ENCODE measurements around the gene DOCK1. TPM values are rescaled to one million over a fixed set of nuclear protein-coding genes. Genes with fewer than 3 reads are reported as not detected.
"Not testable (repeated sequence)": the region's sequence is repeated elsewhere in the genome, so short reads cannot be mapped to it uniquely, and the experiment has no call there.

The DOCK1 gene
- total RNA-seq, 2 donors from 2014 or later, result 52.9 to 76.7 TPM

DNA sequence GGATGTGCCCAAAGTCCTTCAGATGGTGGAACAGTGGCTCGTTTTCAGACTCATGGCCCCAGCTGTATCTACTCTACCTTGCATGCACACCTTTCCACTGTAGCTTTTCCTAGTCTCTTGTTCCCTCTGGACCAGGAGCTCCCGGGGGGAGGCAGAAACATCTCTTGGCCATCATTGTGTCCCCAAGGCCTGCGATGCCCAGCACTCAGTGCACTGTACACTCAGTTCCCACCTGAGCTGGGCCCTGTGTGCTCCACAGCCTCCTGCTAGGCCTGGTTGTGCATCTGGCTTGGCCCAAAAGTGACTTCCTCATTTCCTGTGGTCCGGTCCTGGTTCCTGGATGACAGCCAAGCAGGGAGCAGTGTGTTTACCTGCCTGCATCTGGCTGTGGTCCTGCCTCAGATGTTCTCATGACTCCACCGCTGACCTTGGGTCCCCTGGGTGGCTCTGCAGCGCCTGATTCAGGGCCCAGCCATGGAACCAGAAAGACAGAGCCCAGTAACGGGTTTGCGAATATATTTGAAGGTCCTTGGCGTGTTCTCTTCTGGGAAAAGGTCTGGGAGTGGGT lies 9.9 kb upstream of the DOCK1 start:
- TF ChIP-seq, protein P1, sequence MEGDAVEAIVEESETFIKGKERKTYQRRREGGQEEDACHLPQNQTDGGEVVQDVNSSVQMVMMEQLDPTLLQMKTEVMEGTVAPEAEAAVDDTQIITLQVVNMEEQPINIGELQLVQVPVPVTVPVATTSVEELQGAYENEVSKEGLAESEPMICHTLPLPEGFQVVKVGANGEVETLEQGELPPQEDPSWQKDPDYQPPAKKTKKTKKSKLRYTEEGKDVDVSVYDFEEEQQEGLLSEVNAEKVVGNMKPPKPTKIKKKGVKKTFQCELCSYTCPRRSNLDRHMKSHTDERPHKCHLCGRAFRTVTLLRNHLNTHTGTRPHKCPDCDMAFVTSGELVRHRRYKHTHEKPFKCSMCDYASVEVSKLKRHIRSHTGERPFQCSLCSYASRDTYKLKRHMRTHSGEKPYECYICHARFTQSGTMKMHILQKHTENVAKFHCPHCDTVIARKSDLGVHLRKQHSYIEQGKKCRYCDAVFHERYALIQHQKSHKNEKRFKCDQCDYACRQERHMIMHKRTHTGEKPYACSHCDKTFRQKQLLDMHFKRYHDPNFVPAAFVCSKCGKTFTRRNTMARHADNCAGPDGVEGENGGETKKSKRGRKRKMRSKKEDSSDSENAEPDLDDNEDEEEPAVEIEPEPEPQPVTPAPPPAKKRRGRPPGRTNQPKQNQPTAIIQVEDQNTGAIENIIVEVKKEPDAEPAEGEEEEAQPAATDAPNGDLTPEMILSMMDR (IDR thresholded peaks at IDR 0.05), result no peak
- Histone ChIP-seq H3K4me3 (no peak overlapping the region), H3K9me3 (peaks cover 11% of the 10 kb centered on the region), H3K27me3 (replicated peaks; ENCODE audit: insufficient read depth) (no peaks in the 10 kb centered on the region), H3K27ac (no peak overlapping the region), H3K4me1 (ENCODE audit: control insufficient read depth in 1 of 2, low read depth in 2 of 2) (no peaks in the 10 kb centered on the region), H3K36me3 (no peaks in the 10 kb centered on the region)
- DNase-seq (ENCODE audit: low spot score), result no peak
- no peak for ATAC-seq (ENCODE audit: insufficient number of reproducible peaks, low FRiP score, low read depth)

DNA sequence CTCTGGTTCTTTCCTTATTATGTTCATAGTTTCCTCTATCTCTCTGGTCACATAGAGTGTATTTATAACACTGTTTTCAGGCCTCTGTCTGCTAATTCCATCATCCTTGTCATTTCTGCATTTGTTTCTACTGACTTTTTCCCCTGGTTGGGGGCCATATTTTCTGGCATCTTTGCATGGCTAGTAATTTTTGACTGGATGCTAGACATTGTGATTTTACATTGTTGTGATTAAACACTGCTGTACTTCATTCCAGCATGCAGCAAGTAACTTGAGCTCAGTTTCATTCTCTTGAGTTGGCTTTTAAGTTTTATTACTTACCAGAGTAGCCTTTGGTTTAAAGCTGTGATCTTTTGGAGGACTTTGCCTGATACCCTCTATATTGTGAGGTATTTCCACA lies 6.8 kb upstream of the DOCK1 start:
- Histone ChIP-seq H3K4me1 (ENCODE audit: control insufficient read depth in 1 of 2, low read depth in 2 of 2) (no peaks in the 10 kb centered on the region), H3K4me3 (no peak overlapping the region), H3K27me3 (replicated peaks; ENCODE audit: insufficient read depth) (no peaks in the 10 kb centered on the region), H3K27ac (no peak overlapping the region), H3K36me3 (no peaks in the 10 kb centered on the region), H3K9me3 (peaks cover 11% of the 10 kb centered on the region)
- TF ChIP-seq, protein P1 (IDR thresholded peaks at IDR 0.05), result no peak
- no peak for DNase-seq (ENCODE audit: low spot score)
- ATAC-seq (ENCODE audit: insufficient number of reproducible peaks, low FRiP score, low read depth), result no peak

DNA sequence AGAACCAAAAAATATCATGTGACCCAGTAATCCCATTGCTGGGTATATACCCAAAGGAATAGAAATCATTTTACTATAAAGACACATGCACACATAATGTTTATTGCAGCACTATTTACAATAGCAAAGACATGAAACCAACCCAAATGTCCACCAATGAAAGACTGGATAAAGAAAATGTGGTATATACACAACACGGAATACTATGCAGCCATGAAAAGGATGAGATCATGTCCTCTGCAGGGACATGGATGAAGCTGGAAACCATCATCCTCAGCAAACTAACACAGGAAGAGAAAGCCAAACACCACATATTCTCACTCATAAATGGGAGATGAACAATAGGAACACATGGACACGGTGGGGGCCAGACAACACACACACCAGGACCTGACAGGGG lies 5.7 kb upstream of the DOCK1 start:
- H3K9me3 ChIP-seq, result peaks cover 11% of the 10 kb centered on the region
- H3K4me3 ChIP-seq; ATAC-seq (ENCODE audit: insufficient number of reproducible peaks, low FRiP score, low read depth); H3K4me1 ChIP-seq (ENCODE audit: control insufficient read depth in 1 of 2, low read depth in 2 of 2); H3K27me3 ChIP-seq (replicated peaks; ENCODE audit: insufficient read depth); DNase-seq (ENCODE audit: low spot score); H3K27ac ChIP-seq; H3K36me3 ChIP-seq: not testable (repeated sequence)

DNA sequence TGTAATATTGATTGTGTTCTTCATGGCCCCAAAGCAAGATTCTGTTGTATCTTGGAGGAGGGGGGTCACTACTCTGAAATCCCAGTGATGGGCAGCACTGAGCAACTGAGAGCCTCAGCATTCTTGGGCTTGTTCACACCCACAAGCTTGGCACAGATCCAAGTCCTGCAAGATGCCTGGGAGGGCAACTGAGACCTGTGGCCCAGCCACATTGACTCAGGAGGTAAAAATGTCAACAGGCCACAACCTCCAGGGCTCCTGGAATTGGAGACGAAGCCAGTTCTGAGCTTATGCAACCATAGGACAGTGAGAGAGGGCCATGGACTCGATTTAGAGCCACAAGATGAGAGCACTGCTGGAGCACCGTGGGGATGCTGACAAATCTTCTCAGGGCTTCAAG lies 3.1 kb upstream of the DOCK1 start:
- no peaks in the 10 kb centered on the region for H3K27me3 ChIP-seq (replicated peaks; ENCODE audit: insufficient read depth)
- no peak overlapping the region for H3K27ac ChIP-seq
- ATAC-seq (ENCODE audit: insufficient number of reproducible peaks, low FRiP score, low read depth) (no peak), DNase-seq (ENCODE audit: low spot score) (no peak)
- TF ChIP-seq, protein P1 (IDR thresholded peaks at IDR 0.05), result no peak
- peaks cover 8 to 19% of the 10 kb centered on the region in 2 donors for H3K4me1 ChIP-seq (ENCODE audit: control insufficient read depth in 1 of 2, low read depth in 2 of 2)
- H3K36me3 ChIP-seq, result no peaks in the 10 kb centered on the region
- H3K9me3 ChIP-seq, result peaks cover 11% of the 10 kb centered on the region
- H3K4me3 ChIP-seq, result no peak overlapping the region

DNA sequence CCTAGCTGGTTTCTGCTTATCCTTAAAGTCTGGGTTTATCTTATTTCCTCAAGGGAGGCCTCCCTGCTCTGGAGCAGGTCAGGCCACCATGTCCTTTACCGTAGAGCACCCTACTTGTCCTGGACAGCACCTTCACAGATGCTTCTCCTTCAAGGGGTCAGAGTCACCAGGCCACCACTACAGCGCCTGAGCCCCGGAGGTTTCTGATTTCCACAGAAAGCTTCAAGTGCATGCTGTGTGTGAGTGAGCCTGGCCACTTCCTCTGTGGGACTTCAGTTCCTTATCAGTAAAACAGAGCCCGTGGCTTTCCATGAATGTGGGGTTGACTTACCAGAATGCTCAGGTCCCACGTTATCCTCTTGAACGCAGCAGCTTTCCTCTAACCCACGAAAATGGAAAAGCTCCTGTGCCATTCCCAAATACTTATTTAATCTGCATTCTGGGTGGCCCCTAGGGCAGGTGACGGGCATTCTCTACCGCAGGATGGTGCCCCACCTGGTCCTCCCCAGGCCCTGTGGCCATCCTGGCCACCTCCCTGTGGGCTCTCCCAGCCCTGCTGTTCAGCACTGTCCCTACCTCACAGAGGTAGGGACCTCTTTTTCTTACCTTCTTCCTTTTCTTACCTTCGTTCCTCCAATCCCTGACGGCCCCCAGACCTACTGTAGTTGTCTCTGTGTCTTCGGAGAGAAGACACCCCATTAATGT lies 1.4 kb upstream of the DOCK1 start:
- ATAC-seq (ENCODE audit: insufficient number of reproducible peaks, low FRiP score, low read depth), result no peak
- no peak for DNase-seq (ENCODE audit: low spot score)
- TF ChIP-seq, protein P1 (IDR thresholded peaks at IDR 0.05), result no peak

DNA sequence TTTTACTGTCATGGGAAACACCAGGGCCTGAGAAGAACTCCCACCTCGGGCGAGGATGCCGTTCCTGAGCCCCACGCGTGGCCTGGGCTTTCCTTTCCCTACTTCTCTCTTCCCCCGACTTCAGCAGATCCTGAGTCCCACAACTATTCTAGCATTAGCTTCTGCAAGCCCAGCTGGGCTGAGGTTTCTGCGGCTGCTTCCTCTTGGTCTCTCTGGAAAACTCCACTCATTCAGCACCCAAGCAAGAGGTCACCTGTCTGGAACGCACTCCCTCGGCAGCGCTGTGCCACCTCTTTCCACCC lies 761 bp upstream of the DOCK1 start:
- H3K4me1 ChIP-seq (ENCODE audit: control insufficient read depth in 1 of 2, low read depth in 2 of 2), result peaks cover 8 to 19% of the 10 kb centered on the region in 2 donors
- TF ChIP-seq, protein P1 (IDR thresholded peaks at IDR 0.05), result no peak
- H3K36me3 ChIP-seq, result no peaks in the 10 kb centered on the region
- DNase-seq (ENCODE audit: low spot score), result no peak
- no peaks in the 10 kb centered on the region for H3K9me3 ChIP-seq
- peak overlapping the region; percentile 95 for H3K4me3 ChIP-seq
- no peaks in the 10 kb centered on the region for H3K27me3 ChIP-seq (replicated peaks; ENCODE audit: insufficient read depth)
- no peak for ATAC-seq (ENCODE audit: insufficient number of reproducible peaks, low FRiP score, low read depth)
- no peak overlapping the region for H3K27ac ChIP-seq

More for the DNA sequence above, 1.4 kb upstream of the DOCK1 start:
- H3K27ac ChIP-seq, result no peak overlapping the region
- peaks cover 2% of the 10 kb centered on the region for H3K9me3 ChIP-seq
- H3K4me3 ChIP-seq, result peak overlapping the region; percentile 95
- H3K27me3 ChIP-seq (replicated peaks; ENCODE audit: insufficient read depth), result no peaks in the 10 kb centered on the region
- H3K4me1 ChIP-seq (ENCODE audit: control insufficient read depth in 1 of 2, low read depth in 2 of 2), result peaks cover 8 to 19% of the 10 kb centered on the region in 2 donors
- no peaks in the 10 kb centered on the region for H3K36me3 ChIP-seq
